ENCODE data around the gene NFATC2IP. TPM values are rescaled to one million over a fixed set of nuclear protein-coding genes. Genes with fewer than 3 reads are reported as not detected.

The NFATC2IP gene
- total and polyA plus RNA-seq, 2 experiments from 2014 or later: 17.3 to 19.7 TPM

- TF ChIP-seq EZH2phosphoT487 (IDR thresholded peaks at IDR 0.05; ENCODE audit: low read depth, severe bottlenecking, unreplicated experiment): no peak
- no peak for TF ChIP-seq EZH2 (IDR thresholded peaks at IDR 0.05; ENCODE audit: borderline replicate concordance)
- peak; percentile 70 for TF ChIP-seq CTCF (IDR thresholded peaks at IDR 0.05; ENCODE audit: poor library complexity)
- DNase-seq (ENCODE audit: low spot score): peak; percentile 88
- Histone ChIP-seq H4K20me1 (ENCODE audit: insufficient read depth, poor library complexity, severe bottlenecking) (no peaks in the 10 kb centered on the region), H2AFZ (peak overlapping the region; percentile 95), H3K4me3 (peak overlapping the region; percentile 81), H3K9me3 (ENCODE audit: low read depth) (no peaks in the 10 kb centered on the region), H3K4me2 (peak overlapping the region; percentile 87), H3K4me1 (ENCODE audit: insufficient read depth) (peaks cover 7% of the 10 kb centered on the region), H3K36me3 (replicated peaks; ENCODE audit: insufficient read depth, low read depth) (no peaks in the 10 kb centered on the region), H3K27me3 (no peaks in the 10 kb centered on the region), H3K9me2 (replicated peaks; ENCODE audit: insufficient read depth) (no peaks in the 10 kb centered on the region), H3K27ac (peak overlapping the region; percentile 91), H3K79me2 (peaks cover 22% of the 10 kb centered on the region)
- 1% methylated on average over 17 of the region's 17 CpGs for WGBS (ENCODE audit: low lambda C conversion rate, missing lambda C conversion rate)
Measured at GRCh38 chr16:28974007-28974436, 23.3 kb downstream of the NFATC2IP start.

- Histone ChIP-seq H3K9me3 (ENCODE audit: low read depth) (no peaks in the 10 kb centered on the region), H4K20me1 (ENCODE audit: insufficient read depth, poor library complexity, severe bottlenecking) (no peaks in the 10 kb centered on the region), H3K27me3 (no peaks in the 10 kb centered on the region), H3K36me3 (replicated peaks; ENCODE audit: insufficient read depth, low read depth) (no peaks in the 10 kb centered on the region), H3K4me3 (peak within 1 kb of the TSS; percentile 81), H3K4me1 (ENCODE audit: insufficient read depth) (peaks cover 7% of the 10 kb centered on the region), H2AFZ (peak within 1 kb of the TSS; percentile 95), H3K9me2 (replicated peaks; ENCODE audit: insufficient read depth) (no peaks in the 10 kb centered on the region), H3K4me2 (peak within 1 kb of the TSS; percentile 87), H3K79me2 (peaks cover 22% of the 10 kb centered on the region), H3K27ac (peak within 1 kb of the TSS; percentile 91)
- TF ChIP-seq EZH2phosphoT487 (IDR thresholded peaks at IDR 0.05; ENCODE audit: low read depth, severe bottlenecking, unreplicated experiment) (no peak), CTCF (IDR thresholded peaks at IDR 0.05; ENCODE audit: poor library complexity) (no peak), EZH2 (IDR thresholded peaks at IDR 0.05; ENCODE audit: borderline replicate concordance) (no peak)
- peak; percentile 99 for DNase-seq (ENCODE audit: low spot score)
- WGBS (ENCODE audit: low lambda C conversion rate, missing lambda C conversion rate): 2% methylated on average over 60 of the region's 60 CpGs
Measured at GRCh38 chr16:28974437-28975157, 23.9 kb downstream of the NFATC2IP start, which contains the start of gene SPNS1. SPNS1 (plus strand) TSS chr16:28974778; CDS start chr16:28975152, 374 bp downstream.

- 14% methylated on average over 30 of the region's 30 CpGs for WGBS (ENCODE audit: low lambda C conversion rate, missing lambda C conversion rate)
- H3K4me3 ChIP-seq: peak overlapping the region; percentile 72
- H2AFZ ChIP-seq: peak overlapping the region; percentile 60
Measured at GRCh38 chr16:28975158-28975599, 24.4 kb downstream of the NFATC2IP start.

More at GRCh38 chr16:28975158-28975599, 24.4 kb downstream of the NFATC2IP start:
- no peaks in the 10 kb centered on the region for H3K9me2 ChIP-seq (replicated peaks; ENCODE audit: insufficient read depth)
- no peaks in the 10 kb centered on the region for H3K27me3 ChIP-seq
- TF ChIP-seq EZH2 (IDR thresholded peaks at IDR 0.05; ENCODE audit: borderline replicate concordance) (no peak), EZH2phosphoT487 (IDR thresholded peaks at IDR 0.05; ENCODE audit: low read depth, severe bottlenecking, unreplicated experiment) (no peak), CTCF (IDR thresholded peaks at IDR 0.05; ENCODE audit: poor library complexity) (no peak)
- peak overlapping the region; percentile 14 for H3K27ac ChIP-seq
- H3K79me2 ChIP-seq: peaks cover 22% of the 10 kb centered on the region
- no peak for DNase-seq (ENCODE audit: low spot score)
- H3K4me1 ChIP-seq (ENCODE audit: insufficient read depth): peaks cover 7% of the 10 kb centered on the region
- H3K4me2 ChIP-seq: peak overlapping the region; percentile 87
- H4K20me1 ChIP-seq (ENCODE audit: insufficient read depth, poor library complexity, severe bottlenecking): no peaks in the 10 kb centered on the region
- no peaks in the 10 kb centered on the region for H3K9me3 ChIP-seq (ENCODE audit: low read depth)
- no peaks in the 10 kb centered on the region for H3K36me3 ChIP-seq (replicated peaks; ENCODE audit: insufficient read depth, low read depth)

All from hepatocyte (in vitro differentiated cells).